Inflammatory macrophage (primary cell): ENCODE results near the gene OARD1.
"Not testable (repeated sequence)": the region's sequence is repeated elsewhere in the genome, so short reads cannot be mapped to it uniquely, and the experiment has no call there.

Experiments used
- DNase-seq, 2 donors: peaks; one replicate each; pipeline ENCODE4 v3.0.0-alpha.2; 2020 to 2022
- total RNA-seq, 18 experiments: gene quantifications; one replicate each; lab custom pipeline; 2026; ENCODE audit warnings: mixed read lengths in 6 of 18, inconsistent platforms in 2 of 18; lab: John Stamatoyannopoulos, UW

Gene OARD1, protein sequence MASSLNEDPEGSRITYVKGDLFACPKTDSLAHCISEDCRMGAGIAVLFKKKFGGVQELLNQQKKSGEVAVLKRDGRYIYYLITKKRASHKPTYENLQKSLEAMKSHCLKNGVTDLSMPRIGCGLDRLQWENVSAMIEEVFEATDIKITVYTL
- 5.5 to 20.8 (median 13.5) reads per million in 18 experiments for total RNA-seq

DNA sequence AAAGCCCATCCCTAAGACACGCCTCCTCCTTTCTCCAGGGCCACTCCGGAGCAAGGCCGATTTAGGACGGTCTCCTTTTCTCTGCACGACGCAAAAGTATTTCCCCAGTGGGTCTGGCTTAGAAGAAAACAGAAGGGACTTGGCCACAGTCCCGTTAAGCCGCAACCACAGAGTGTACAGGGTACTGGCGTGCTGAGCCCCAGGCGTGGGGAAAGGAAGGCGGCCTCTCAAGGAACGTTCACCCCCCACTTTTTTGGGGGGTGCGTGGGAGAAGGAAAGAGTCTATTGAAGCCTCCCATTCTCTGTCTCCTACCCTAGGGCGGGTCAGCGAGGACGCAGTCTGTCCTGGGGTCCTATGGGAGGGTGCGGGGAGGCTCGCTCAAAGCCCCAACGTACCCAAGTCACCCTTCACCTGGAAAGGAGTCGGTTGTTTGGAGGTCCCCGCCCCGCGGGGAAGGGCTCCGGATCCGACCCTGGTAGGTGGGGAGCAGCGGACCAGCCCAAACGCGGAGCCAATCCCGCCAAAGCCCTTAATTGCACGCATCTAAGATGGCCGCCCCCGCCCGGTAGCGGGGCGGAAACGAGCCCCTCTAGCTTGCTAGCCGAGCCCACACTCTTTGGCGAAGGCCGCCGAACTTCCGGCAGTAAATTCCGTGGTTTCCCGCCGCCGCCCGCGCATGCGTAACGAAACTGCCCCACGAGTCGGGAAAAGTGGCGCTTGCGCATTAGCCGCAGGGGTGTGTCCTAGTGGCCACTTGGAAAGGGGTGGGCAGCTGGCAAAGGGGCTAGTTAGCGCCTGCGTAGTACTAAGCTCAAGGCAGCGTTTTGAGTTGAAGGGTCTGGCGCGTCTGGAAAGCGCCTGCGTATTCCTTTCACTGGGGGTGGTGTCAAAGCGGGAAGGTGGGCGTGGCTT is at the start of gene OARD1:
TSS of gene OARD1 (minus strand) at position 434 of the 913 bp plus-strand sequence. CDS start 722 bp downstream, outside the sequence.
- peak; percentile 100 for DNase-seq

DNA sequence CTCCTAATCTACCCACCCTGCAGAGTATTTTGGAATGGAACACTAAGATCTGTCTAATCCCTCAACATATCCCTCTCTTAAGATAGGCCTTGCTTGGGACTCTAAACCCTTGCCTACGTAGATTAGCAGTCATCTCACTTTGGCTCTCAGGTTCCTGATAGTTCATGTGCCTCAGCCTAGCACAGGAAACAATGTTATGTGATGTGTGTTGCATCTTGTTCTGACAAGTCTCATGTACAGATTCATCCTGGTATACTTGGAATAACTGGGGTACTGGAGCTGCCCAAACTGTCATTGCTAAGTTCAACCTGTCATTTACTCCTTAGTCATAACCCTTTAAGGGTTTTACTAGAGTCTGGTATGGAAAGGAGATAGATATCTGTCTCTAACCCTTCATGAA is 47.9 kb upstream of the OARD1 start:
- DNase-seq = no peak

DNA sequence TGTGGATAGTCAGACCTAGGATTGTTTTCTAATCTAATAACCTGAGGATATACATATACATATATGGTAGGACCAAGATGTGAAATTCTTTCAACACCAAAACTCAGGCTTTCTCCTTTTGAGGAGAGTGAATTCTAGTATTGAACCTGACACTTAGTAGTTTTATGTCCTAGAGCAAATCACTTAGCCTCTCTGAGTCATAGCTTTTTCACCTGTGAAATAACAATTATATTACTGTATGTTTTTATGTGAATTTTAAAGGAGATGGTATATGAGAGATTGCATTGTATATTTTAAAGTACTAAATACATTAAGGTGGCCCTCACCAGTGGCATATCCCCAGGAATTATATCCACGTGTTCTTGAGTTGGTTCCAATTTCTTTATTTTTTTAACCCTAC is 47.4 kb upstream of the OARD1 start:
- DNase-seq = no peak

DNA sequence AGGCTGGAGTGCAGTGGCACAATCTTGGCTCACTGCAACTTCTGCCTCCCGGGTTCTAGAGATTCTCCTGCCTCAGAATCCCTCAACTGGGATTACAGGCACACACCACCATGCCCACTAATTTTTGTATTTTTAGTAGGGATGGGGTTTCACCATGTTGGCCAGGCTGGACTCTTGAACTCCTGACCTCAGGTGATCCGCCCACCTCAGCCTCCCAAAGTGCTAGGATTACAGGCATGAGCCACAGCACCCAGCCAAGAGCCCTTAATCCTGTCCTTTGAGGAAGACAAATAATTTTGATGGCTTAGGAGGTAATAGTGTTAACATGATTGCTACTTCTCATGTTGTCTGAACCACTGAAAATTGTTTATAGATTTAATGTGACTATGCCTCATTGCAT is 42.9 kb upstream of the OARD1 start:
- not testable (repeated sequence) for DNase-seq

DNA sequence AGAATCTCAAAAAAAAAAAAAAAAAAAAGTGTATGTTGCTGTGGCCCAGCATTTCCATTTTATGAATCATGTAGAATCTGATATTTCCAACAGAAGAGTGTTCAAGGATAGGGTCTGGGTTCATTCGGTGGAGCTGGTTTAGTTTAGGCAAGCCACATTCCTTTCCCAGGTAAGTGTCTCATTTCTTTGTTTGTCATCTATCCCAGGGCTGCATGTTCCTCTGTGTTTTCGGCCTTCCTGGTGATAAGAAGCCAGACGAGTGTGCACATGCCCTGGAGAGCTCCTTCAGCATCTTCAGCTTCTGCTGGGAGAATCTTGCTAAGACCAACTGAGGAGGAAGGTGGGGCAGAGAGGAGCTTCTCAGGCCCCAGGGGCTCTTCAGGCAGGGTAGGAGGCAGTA is 38.9 kb upstream of the OARD1 start:
- no peak for DNase-seq

DNA sequence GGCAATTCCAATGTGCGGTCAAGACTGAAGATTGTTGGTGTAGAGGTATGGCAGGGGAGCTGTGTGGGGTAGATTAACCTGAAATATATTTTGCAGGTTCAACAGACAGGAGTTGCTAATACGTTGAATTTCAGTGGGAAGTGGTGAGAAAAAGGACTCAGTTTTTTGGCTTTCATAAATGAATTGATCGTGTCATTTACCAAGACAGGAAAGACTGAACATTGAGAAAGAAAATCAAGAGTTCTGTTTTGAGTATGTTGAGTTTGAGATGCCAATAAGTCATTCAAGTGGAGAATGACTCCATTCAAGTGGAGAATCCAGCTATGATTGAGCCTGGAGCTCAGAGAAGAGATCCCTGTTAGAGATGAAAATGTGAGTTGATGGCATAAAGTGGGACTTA is 31.7 kb upstream of the OARD1 start:
- DNase-seq = no peak

DNA sequence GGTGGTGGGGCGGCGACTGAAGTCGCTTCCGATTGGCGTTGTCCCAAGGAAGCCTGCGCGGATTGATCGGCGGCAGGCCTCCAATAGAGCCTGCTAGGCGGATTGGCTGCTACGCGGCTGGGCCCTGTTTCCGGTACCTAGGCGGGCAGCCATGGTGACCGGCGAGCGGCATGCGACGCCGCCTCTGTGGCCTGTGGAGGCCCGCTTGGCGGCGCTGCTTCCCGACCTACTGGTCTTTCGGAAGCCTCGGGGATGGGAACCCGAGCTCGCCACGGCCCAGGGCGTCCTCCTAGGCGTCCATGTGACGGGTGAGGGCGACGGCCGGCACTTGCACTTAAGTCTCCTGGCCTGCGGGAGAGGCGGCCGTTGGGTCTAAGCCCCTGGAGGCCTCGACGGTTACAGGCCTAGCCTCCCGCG is 28.7 kb upstream of the OARD1 start:
- DNase-seq = no peak

DNA sequence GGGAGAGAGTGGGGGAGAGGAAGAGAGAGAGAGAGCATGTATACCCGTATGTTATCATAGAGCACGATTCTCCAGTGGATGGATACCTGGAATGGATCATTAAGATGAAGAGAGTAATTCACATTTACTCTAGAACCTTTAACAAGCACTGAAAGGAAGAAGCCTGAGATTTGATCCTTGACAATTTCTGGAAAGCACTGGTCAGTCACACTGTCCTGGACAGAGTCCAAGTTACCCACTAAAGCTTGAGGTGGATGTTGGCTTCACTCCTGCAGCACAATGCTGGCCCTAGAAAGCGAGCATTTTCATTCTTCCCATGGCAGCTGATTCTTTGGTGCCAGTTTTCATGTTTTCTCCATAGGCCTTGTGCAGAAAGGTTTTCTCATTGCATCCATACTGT is 26.2 kb upstream of the OARD1 start:
- DNase-seq = no peak

DNA sequence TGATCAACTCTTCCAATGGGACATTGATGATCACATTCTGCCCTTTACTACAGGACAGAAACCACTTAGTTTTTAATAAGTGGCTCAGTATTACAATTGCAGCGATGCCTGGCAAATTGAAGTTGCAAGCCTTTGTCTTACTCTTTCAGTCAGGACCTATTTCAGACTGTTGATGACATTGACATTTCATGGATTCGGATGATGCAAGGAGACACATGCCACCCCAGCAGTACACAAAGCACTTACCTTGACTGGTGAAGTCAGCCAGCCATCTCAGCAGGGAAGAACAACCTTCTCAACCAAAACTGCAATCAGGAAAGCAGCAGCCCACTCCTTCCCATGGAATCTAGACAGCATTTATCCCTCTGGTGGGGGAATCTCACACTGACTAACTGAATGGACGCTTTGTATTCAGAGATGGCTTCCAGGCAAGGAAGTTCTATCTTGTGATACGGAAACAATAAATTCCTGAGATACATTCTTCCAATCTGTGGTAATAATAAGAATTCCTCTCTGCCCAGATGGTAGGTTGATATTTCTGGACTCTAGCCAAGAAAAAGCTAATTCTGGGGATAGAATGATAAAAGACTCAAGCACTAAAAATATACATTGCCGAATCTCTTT is 25.4 kb upstream of the OARD1 start:
- DNase-seq = no peak

DNA sequence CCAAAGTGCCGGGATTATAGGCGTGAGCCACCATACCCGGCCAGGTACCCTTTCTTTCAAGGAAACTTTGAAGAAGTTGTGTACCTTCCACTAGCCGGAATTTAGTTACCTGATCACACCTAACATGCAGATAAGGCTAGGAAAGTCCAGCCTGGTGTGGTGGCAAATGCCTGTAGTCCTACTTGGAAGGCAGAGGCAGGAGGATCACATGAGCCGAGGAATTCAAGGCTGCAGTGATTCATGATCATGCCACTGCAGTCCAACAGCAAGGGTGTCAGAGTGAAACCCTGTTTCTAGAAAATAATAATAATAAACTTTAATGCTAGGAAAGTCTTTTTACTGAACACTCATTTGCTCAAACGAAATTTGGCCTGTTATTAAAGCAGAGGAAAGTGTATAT is 21.6 kb upstream of the OARD1 start:
- no peak for DNase-seq

DNA sequence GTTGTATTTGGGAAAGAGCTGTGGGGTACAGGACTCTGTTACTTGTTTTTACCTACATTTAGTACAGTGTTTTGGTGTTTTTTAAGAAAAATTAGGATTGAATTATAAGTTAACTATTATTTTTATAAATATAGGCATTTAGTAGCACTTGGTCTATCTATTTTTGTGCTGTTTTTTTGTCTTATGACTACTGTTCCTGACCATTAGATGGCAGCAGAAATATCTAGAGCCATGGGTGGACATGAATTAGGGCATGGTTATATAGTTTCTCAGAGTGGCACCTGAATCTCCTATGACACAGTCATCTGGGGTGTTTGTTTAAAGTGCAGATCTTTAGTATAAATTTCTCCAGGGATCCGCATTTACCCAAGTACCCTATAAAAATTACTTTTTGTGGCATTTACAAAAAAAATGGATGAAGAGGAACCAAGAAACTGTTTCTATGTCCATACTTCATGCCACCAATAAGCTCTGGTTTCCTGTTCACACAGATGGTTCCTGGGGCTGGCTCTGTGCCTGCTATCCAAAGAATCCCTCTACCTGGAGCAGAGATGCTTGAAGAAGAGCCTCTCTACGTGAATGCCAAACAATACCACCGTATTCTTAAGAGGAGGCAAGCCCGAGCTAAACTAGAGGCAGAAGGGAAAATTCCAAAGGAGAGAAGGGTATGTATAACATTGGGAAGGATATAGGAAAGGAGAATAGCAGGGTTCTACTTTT is 20.4 kb upstream of the OARD1 start:
- peak; percentile 37 to 40 for DNase-seq

DNA sequence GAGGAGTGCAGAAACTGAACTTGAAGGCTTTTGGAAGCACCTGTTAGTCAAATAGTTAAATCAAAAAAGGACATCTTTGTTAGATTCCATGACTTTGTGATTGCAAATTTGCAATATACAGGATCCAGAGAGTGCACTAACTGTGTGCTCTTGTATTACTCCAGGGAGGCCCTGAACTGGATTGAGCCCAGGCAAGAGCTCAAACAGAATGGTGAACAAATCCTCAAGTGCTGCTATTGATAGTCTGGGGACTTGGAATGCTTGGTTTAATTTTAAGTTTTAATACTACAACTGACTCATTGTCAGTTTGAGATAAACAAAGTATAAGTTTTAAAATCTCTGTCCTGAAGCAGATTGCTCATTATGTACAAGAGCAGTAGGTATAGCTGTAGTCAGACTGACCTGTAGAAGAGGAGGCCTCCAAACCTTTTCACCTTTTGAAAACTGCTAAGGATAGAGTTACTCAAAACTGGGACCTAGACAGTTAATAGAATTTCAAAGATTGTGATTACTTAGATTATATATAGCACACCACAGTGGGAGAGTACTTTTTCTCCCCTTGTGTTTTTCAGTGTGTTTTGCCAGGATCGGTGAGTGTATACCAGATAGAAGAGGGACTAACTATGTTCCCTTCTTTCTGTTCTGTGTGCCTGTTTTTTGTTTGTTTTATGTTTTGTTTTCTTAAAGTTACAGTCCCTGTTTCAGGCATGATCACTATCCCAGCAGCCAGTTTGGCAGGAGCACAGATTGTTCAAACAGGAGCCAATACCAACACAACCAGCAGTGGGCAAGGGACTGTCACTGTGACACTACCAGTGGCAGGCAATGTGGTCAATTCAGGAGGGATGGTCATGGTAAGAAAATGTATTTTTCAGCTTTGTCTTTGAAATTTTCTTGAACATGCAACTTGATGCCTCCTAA is 18.9 kb upstream of the OARD1 start:
- no peak for DNase-seq

DNA sequence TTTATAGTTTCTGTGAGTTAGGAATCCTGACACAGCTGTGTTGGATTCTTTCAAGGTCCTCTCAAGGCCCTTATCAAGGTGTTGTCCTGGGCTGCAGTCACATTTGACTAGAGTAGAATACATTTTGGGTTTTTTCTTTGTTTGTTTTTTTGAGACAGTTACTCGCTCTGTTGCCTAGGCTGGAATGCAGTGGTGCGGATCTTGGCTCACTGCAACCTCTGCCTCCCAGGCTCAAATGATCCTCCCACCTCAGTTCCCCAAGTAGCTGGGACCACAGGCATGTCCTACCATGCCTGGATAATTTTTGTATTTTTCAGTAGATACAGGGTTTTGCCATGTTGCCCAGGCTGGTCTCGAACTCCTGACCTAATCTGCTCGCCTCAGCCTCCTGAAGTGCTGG is 16.3 kb upstream of the OARD1 start:
- no peak for DNase-seq

DNA sequence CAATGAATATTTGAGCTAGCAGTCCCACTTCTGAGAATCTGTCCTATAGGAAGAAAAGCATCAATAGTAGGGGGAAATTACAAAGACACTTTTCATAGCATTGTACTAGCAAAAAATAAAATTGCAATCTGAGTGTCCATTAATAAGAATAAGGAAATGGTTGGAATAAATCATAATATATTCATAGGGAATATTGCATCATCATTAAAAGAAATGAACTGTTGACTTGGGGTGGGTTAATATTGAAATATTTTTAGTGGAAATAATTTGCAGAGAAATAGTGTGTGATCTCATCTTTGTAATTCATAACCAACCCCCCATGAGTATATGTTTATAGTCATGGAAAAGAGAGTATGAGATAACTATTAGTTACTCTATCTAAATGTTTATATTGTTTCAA is 13.0 kb upstream of the OARD1 start:
- no peak for DNase-seq

DNA sequence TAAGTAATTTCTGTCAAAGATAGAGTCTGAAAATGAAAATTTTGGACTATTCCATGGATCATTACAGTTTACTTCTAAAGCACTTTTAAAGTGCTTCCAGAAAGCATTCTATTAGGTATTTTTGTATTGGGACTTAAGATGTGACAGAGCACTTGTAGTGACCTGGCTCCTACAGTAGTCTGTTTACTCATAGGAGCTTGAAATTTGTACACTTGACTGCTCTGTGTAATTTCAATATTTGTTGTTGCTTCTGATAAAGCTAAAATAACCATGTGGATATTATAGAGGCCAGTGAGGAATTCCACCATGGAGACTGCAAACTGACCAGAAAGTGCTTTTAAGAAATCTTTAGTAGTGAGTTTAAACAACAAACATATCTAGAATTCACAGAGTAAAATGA is 10.9 kb upstream of the OARD1 start:
- no peak for DNase-seq

DNA sequence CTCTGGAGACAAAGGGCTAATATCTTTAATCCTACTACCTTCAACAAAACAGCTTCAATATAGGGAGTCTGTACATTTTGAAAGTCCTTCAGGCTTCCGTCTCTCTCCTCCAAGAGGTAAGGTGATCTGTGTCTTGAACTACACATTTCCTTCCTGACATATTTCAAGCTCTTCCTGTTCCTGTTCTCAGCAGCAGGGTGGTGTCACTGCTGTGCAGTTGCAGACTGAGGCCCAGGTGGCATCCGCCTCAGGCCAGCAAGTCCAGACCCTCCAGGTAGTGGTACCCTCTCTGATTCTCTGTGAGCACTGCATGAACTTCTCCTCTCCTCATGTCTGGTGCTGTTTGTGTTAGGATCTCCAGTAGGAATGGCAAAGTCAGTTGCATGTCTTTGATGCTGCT is 8.5 kb upstream of the OARD1 start:
- no peak for DNase-seq

DNA sequence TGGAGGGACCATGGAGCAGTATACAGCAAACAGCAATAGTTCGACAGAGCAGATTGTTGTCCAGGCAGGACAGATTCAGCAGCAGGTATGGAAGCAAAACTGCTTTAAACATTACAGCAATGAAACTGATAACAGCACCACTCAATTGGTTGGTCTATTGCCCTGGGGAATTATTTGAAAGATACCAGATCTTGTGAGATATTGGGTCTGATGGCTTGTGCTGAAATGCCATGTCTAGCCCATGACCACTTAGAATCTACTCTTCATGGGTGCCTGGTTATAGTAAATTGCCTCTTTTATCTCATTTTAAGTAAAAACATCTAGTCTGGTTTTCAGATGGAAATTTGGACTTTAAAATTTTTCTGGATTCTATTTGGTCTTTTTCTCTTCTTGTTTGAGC is 6.9 kb upstream of the OARD1 start:
- DNase-seq = no peak

DNA sequence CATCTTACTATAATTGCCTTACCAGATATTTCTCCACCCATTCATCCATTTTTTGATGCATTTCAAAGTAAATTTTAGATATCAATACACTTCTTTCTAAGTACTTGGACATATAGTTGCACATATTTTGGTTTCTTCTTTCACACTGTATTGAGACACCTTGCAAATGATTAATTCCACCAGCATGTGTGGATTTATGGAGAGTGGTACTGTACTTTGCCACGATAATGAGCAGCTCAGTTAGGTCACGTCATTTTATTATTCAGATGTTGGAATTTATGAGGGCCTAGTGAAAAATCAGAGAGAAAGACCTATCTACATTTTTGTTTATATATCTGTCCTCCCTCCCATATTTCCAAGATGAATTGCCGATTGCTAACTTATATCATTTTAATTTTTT is 5.9 kb upstream of the OARD1 start:
- DNase-seq = no peak

DNA sequence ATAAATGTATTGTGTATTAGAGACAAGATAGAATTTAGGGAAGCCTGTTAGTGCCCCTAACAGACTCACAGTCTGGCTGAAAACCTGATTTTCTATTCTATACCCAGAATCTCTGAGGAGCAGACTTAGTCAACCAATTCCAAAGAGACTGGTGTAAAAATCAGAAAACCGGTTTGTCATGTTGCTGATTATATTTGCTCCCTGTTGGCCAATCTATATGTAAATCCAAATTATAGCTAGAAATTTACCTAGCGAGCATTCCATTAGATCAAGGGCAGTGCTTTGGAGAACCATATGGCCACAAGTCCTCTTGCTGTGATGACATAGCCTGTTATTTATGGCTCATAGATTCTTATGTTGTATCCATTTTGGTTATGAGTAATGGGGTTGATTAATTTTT is 5.4 kb upstream of the OARD1 start:
- DNase-seq = no peak

DNA sequence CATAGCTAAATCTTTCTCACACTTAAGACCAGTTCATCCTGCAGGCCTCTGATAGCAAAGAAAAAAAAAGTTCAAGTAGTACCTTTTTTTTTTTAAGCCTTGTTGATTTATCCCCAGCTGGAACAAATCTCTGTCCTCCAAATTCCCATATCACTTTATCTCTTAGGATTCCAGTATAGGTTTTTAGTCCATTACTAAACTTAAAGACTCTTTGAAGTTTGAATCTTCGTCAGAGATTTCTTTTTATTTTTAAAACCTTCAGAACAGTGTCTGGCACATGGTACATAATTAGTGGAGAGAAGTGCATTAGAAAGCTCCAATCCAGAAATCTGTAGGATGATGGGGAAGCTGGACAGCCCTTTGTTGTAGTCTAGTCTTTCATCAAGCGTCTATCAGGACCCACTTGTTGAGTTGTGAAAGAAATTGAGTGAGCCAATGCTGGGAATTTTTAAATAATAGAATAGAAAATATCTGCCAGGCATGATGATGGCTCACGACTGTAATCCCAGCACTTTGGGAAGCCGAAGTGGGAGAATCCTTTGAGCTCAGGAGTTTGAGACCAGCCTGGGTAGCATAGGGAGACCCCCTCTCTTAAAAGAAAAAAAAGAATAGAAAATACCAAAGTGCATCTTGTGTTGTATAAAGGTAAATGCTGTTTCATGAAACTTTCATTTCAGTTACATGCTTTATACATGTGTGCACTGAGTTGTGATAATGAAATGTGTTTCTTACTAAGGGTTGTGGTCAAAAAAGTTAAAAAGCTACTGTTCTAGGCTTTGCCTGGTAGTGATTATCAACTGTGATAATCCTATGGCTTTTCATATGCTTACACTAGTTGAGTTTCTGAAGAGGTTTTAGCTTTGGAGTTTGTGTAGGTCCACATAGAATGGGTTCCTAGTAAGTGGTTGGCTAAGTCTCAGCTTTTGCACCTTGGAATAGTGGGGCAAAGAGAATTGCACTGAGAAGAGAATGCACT is 3.8 kb upstream of the OARD1 start:
- DNase-seq = peak in 1 of 2 donors; percentile 7
